Ovary (tissue), 9 donors: Measurements from ENCODE around the gene MDC1. TPM values are rescaled to one million over a fixed set of nuclear protein-coding genes. Genes with fewer than 3 reads are reported as not detected.

Source experiments
- DNase-seq, 5 donors: peaks; one replicate each; pipeline ENCODE4 v3.0.0-alpha.2; 2019 to 2020
- H3K27ac ChIP-seq, 2 donors: fragments of 200-600 bp; one replicate each; pipeline versions ENCODE4 v1.5.1 to v1.8.0; 2019 to 2022
- H3K27me3 ChIP-seq: fragments of 200-600 bp; one replicate; pipeline ENCODE4 v1.8.0; 2022
- H3K36me3 ChIP-seq: fragments of 200-600 bp; sonication (generic); one replicate; pipeline ENCODE4 v1.5.1; 2019
- H3K4me1 ChIP-seq: one replicate; pipeline ENCODE4 v1.8.1; 2013; ENCODE audit warnings: mild to moderate bottlenecking, moderate library complexity; ENCODE audit not compliant: insufficient read depth
- H3K4me3 ChIP-seq: fragments of 200-600 bp; sonication (generic); one replicate; pipeline ENCODE4 v1.5.1; 2017
- H3K9me3 ChIP-seq, 2 donors: fragments of 200-600 bp in 1 of 2; sonication (generic) in 1 of 2; one replicate each; pipeline versions ENCODE4 v1.5.1 to v1.8.1; 2013 to 2019; ENCODE audit warnings: mild to moderate bottlenecking in 1 of 2, moderate library complexity in 1 of 2
- EP300 ChIP-seq: sonication (generic); formaldehyde crosslinking; IDR thresholded peaks from one replicate; pipeline ENCODE4 v1.6.1; 2017; ENCODE audit warnings: antibody characterized with exemption
- POLR2A ChIP-seq: fragments of 450-650 bp; IDR thresholded peaks from one replicate; pipeline ENCODE4 v1.6.1; 2017; ENCODE audit warnings: antibody characterized with exemption, mild to moderate bottlenecking, moderate library complexity
- WGBS, 3 donors: extraction: QIAGEN DNeasy Blood & Tissue Kit in 1 of 3; methylation state at CpG; one replicate each; pipeline versions ENCODE4 v1.1.5 to v1.1.7; 2013 to 2017; 5-methylcytosine and 5-hydroxymethylcytosine counted together
- intact Hi-C, 4 donors: fragments of 100-400 bp; cut with DNase I; formaldehyde crosslinking; loops; one replicate each; pipeline versions ENCODE4 v1.11.0 to v1.15.1; 2022 to 2023
- polyA plus RNA-seq, 2 donors: library from polyadenylated mRNA; stranded (reverse); fragments of 200-250 nt in 1 of 2; fragments of 350-450 nt in 1 of 2; fragmentation: Illumina TruSeq in 1 of 2; extraction: RNeasy Lipid Tissue Mini Kit (QIAGEN cat#74804) in 1 of 2; gene quantifications; one replicate each; pipeline ENCODE4 v1.2.3, GENCODE V29; 2013 to 2014
- total RNA-seq, 7 donors: library from RNA; depleted of rRNA in 2 of 7; stranded (reverse); fragments of >200 nt in 2 of 7; fragmentation: NEBNext Ultra II Directional in 3 of 7; extraction: Animal tissue kit (Norgen Biotek cat#: 25700) in 3 of 7; gene quantifications; one replicate each; pipeline versions ENCODE4 v1.1.0 to v1.2.4, GENCODE V29; 2016 to 2023
- TF ChIP-seq, protein P1 (sequence below), 3 donors: fragments of 450-650 bp in 2 of 3; fragments of 200-600 bp in 1 of 3; IDR thresholded peaks; one replicate each; pipeline versions ENCODE4 v1.5.1 to v1.8.0; 2016 to 2022; ENCODE audit warnings: antibody characterized with exemption in 3 of 3, mild to moderate bottlenecking in 1 of 3
- donor health status: DM: no; HTN: no; CAD: no; lungs with moderate emphysema.
- donor health status: DM: no; HTN: no; CAD: no.
- donor health status: Bipolar disorder and iron deficiency.
- donor health status: DM: yes; HTN: yes; CAD: no.
- donor health status: DM: no; HTN: no; CAD: no.
- donor health status: DM: yes; HTN: yes; CAD: no.

Gene MDC1
- total and polyA plus RNA-seq, 9 donors: 13.1 to 62.5 (median 39.2) TPM

- Histone ChIP-seq H3K27ac (no peak overlapping the region), H3K4me1 (no peaks in the 10 kb centered on the region), H3K4me3 (no peak overlapping the region), H3K9me3 (no peaks in the 10 kb centered on the region), H3K36me3 (no peaks in the 10 kb centered on the region), H3K27me3 (no peaks in the 10 kb centered on the region)
- DNase-seq: peak in 1 of 5 donors; percentile 32
- WGBS, 3 donors: 74 to 80% (median 77%) methylated on average over 6 of the region's 6 CpGs
- TF ChIP-seq, protein P1, sequence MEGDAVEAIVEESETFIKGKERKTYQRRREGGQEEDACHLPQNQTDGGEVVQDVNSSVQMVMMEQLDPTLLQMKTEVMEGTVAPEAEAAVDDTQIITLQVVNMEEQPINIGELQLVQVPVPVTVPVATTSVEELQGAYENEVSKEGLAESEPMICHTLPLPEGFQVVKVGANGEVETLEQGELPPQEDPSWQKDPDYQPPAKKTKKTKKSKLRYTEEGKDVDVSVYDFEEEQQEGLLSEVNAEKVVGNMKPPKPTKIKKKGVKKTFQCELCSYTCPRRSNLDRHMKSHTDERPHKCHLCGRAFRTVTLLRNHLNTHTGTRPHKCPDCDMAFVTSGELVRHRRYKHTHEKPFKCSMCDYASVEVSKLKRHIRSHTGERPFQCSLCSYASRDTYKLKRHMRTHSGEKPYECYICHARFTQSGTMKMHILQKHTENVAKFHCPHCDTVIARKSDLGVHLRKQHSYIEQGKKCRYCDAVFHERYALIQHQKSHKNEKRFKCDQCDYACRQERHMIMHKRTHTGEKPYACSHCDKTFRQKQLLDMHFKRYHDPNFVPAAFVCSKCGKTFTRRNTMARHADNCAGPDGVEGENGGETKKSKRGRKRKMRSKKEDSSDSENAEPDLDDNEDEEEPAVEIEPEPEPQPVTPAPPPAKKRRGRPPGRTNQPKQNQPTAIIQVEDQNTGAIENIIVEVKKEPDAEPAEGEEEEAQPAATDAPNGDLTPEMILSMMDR (IDR thresholded peaks at IDR 0.05): no peak
- TF ChIP-seq POLR2A (no peak), EP300 (no peak)
- intact Hi-C loops: no loop called here
These were observed 9.7 kb downstream of the MDC1 start for GRCh38 chr6:30707281-30707850.

DNA sequence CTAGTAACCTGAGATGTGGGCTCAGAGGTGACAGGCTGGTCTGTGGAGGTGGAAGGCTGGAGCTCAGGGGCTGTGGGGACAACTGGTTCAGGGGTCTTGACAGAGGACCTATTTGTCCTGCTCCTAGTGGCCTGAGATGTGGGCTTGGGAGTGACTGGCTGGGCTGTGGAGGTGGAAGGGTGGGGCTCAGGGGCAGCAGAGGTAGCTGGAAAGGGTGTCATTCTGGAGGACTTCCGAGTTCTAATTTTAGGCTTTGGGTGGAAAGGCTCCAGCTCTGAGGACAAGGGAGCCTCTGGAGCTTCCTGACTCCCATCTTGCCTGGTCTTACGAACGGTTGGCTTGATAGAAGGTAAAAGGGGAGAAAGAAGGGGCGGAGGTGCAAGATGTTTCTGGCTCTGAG is 11.5 kb downstream of the MDC1 start:
- no peak overlapping the region for H3K27ac ChIP-seq
- H3K9me3 ChIP-seq: no peaks in the 10 kb centered on the region
- H3K27me3 ChIP-seq: no peaks in the 10 kb centered on the region
- H3K4me1 ChIP-seq: no peaks in the 10 kb centered on the region
- H3K36me3 ChIP-seq: no peaks in the 10 kb centered on the region
- no peak for TF ChIP-seq EP300
- TF ChIP-seq, protein P1 (IDR thresholded peaks at IDR 0.05): no peak
- TF ChIP-seq POLR2A: no peak
- intact Hi-C loops: no loop called here
- WGBS, 3 donors: 89 to 92% (median 90%) methylated on average over 4 of the region's 4 CpGs
- no peak for DNase-seq
- H3K4me3 ChIP-seq: no peak overlapping the region

DNA sequence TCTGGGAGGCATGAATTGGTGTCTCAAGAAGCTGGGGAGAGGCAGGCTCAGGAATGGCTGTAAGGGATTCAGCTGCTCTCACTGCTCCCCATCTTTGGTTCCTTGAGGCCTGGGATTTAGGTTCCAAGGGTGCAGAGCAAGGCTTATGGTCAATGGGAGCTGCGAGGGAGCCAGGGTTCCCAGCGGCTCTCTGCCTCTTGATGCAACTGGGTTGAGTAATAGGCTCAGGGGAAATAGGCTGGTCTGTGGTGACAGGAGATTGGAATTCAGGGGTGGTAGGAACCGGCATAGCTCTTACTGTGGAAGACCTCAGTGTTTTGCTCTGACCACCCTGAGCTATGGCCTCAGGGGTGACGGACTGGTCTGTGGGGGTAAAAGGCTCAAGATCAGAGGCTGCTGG is 13.3 kb downstream of the MDC1 start:
- WGBS, 3 donors: 93 to 94% (median 94%) methylated on average over 4 of the region's 4 CpGs
- Histone ChIP-seq H3K9me3 (no peaks in the 10 kb centered on the region), H3K36me3 (no peaks in the 10 kb centered on the region), H3K4me3 (no peak overlapping the region), H3K27ac (no peak overlapping the region), H3K4me1 (no peaks in the 10 kb centered on the region), H3K27me3 (no peaks in the 10 kb centered on the region)
- intact Hi-C loops: no loop called here
- DNase-seq: peak in 1 of 5 donors; percentile 19
- TF ChIP-seq EP300 (no peak), POLR2A (no peak)
- TF ChIP-seq, protein P1 (IDR thresholded peaks at IDR 0.05): no peak

DNA sequence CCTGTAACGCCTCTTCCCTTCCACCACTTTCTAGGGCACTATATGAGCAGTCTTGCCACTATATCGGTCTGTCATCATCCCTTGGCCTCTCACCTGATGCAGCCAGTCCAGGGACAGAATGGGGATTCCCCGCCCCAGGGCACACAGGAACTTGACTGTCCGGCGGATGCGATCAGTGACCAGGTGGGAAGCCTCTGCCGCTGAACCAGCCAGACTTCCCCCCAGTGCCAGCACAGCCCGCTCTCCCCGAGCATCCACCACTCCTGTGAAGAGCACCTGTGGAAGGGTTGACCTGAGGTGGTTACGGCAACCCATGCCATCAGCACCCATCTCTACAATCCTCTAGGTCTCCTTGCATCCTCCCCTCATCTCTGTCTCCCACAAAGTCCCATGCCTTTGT is 14.1 kb downstream of the MDC1 start:
- WGBS, 3 donors: 91 to 96% (median 95%) methylated on average over 10 of the region's 10 CpGs
- DNase-seq: peak in 1 of 5 donors; percentile 23
- H3K27ac ChIP-seq: no peak overlapping the region
- no peak overlapping the region for H3K4me3 ChIP-seq
- no peaks in the 10 kb centered on the region for H3K36me3 ChIP-seq
- TF ChIP-seq EP300: no peak
- TF ChIP-seq, protein P1 (IDR thresholded peaks at IDR 0.05): no peak
- no peak for TF ChIP-seq POLR2A
- no peaks in the 10 kb centered on the region for H3K9me3 ChIP-seq
- H3K4me1 ChIP-seq: no peaks in the 10 kb centered on the region
- H3K27me3 ChIP-seq: no peaks in the 10 kb centered on the region
- intact Hi-C loops: no loop called here
